Stimulated activated CD8-positive, alpha-beta memory T cell treated with anti-CD3 and anti-CD28 coated beads, Interleukin-12 subunit alpha, Interleukin-12 subunit beta, amount 100 ng/mL, for 1 hour (primary cell): ENCODE data around the gene PRELID2.
"Not testable (repeated sequence)": the region's sequence is repeated elsewhere in the genome, so short reads cannot be mapped to it uniquely, and the experiment has no call there.

Experiments used
- DNase-seq: peaks from one replicate; pipeline ENCODE4 v3.0.0-alpha.2; 2020; ENCODE audit warnings: low read depth

Gene PRELID2

GRCh38 chr5:145834917-145835847 lies at the start of gene PRELID2:
Gene PRELID2 (minus strand): TSS chr5:145835342. CDS start chr5:145835251, 91 bp downstream.
- peak; percentile 4 for DNase-seq

GRCh38 chr5:145874765-145875164 lies 39.6 kb upstream of the PRELID2 start:
- DNase-seq: no peak

- DNase-seq: no peak
Observed at GRCh38 chr5:145872914-145873313, 37.8 kb upstream of the PRELID2 start, which contains the start of gene GRXCR2. Gene GRXCR2 (minus strand): TSS chr5:145873014. CDS start chr5:145872968, 46 bp downstream.

GRCh38 chr5:145872486-145872885 lies 37.3 kb upstream of the PRELID2 start:
- no peak for DNase-seq

GRCh38 chr5:145869753-145870152 lies 34.6 kb upstream of the PRELID2 start:
- DNase-seq: no peak

GRCh38 chr5:145867806-145868205 lies 32.7 kb upstream of the PRELID2 start:
- DNase-seq: no peak

GRCh38 chr5:145864432-145864831 lies 29.3 kb upstream of the PRELID2 start:
- DNase-seq: not testable (repeated sequence)

GRCh38 chr5:145863003-145863402 lies 27.9 kb upstream of the PRELID2 start:
- DNase-seq: no peak

- DNase-seq: no peak
Observed at GRCh38 chr5:145859897-145860296, 24.8 kb upstream of the PRELID2 start.

GRCh38 chr5:145859453-145859852 lies 24.3 kb upstream of the PRELID2 start:
- DNase-seq: no peak

GRCh38 chr5:145858959-145859358 lies 23.8 kb upstream of the PRELID2 start:
- no peak for DNase-seq

- no peak for DNase-seq
Observed at GRCh38 chr5:145856285-145856818, 21.2 kb upstream of the PRELID2 start.

- DNase-seq: no peak
Observed at GRCh38 chr5:145855763-145856267, 20.7 kb upstream of the PRELID2 start.

- no peak for DNase-seq
Observed at GRCh38 chr5:145854651-145855258, 19.6 kb upstream of the PRELID2 start.

- DNase-seq: no peak
Observed at GRCh38 chr5:145853781-145854376, 18.7 kb upstream of the PRELID2 start.

- no peak for DNase-seq
Observed at GRCh38 chr5:145852990-145853389, 17.8 kb upstream of the PRELID2 start.

GRCh38 chr5:145848854-145849253 lies 13.7 kb upstream of the PRELID2 start:
- no peak for DNase-seq

- DNase-seq: no peak
Observed at GRCh38 chr5:145847499-145848497, 12.7 kb upstream of the PRELID2 start.

- DNase-seq: no peak
Observed at GRCh38 chr5:145846081-145846480, 10.9 kb upstream of the PRELID2 start.

GRCh38 chr5:145841299-145841698 lies 6.2 kb upstream of the PRELID2 start:
- no peak for DNase-seq
